Smooth muscle cell (in vitro differentiated cells): ENCODE measurements around the gene SRCIN1. TPM values are rescaled to one million over a fixed set of nuclear protein-coding genes. Genes with fewer than 3 reads are reported as not detected.

Source experiments
- DNase-seq: peaks from one replicate; lab custom pipeline; 2025; ENCODE audit not compliant: unreplicated experiment; lab: John Stamatoyannopoulos, UW
- H2AFZ ChIP-seq: fragments of 200-600 bp; sonication (generic); 2 replicates; pipeline ENCODE4 v1.6.0; 2016; ENCODE audit warnings: antibody characterized with exemption, low read depth, mild to moderate bottlenecking
- H3F3A ChIP-seq: fragments of 200-600 bp; sonication (generic); 2 replicates; pipeline ENCODE4 v1.6.0; 2017; ENCODE audit warnings: antibody characterized with exemption, low read depth
- H3K27ac ChIP-seq: fragments of 200-600 bp; sonication (generic); 2 replicates; pipeline ENCODE4 v1.5.1; 2016; ENCODE audit warnings: low read depth, mild to moderate bottlenecking
- H3K27me3 ChIP-seq: fragments of 200-600 bp; sonication (generic); 2 replicates; pipeline ENCODE4 v1.6.1; 2016; ENCODE audit warnings: low read depth, mild to moderate bottlenecking
- H3K36me3 ChIP-seq: fragments of 200-600 bp; sonication (generic); 2 replicates; pipeline ENCODE4 v1.5.1; 2016; ENCODE audit warnings: low read depth
- H3K4me1 ChIP-seq: fragments of 200-600 bp; sonication (generic); 2 replicates; pipeline ENCODE4 v1.5.1; 2016; ENCODE audit warnings: low read depth
- H3K4me2 ChIP-seq: fragments of 200-600 bp; sonication (generic); 2 replicates; pipeline ENCODE4 v1.6.0; 2016; ENCODE audit warnings: mild to moderate bottlenecking
- H3K4me3 ChIP-seq: fragments of 200-600 bp; sonication (generic); 2 replicates; pipeline ENCODE4 v1.5.1; 2016; ENCODE audit warnings: mild to moderate bottlenecking
- H3K79me2 ChIP-seq: fragments of 200-600 bp; sonication (generic); 2 replicates; pipeline ENCODE4 v1.6.0; 2016; ENCODE audit warnings: low read depth, mild to moderate bottlenecking
- H3K9ac ChIP-seq: fragments of 200-600 bp; sonication (generic); 2 replicates; pipeline ENCODE4 v1.6.0; 2016; ENCODE audit warnings: low read depth
- H3K9me3 ChIP-seq: fragments of 200-600 bp; sonication (generic); replicated peaks from 2 replicates; pipeline ENCODE4 v1.5.1; 2016; ENCODE audit warnings: low read depth
- H4K20me1 ChIP-seq: fragments of 200-600 bp; sonication (generic); 2 replicates; pipeline ENCODE4 v1.6.0; 2016; ENCODE audit warnings: low read depth
- CTCF ChIP-seq: fragments of 200-600 bp; sonication (generic); IDR thresholded peaks from 2 replicates; pipeline ENCODE4 v1.5.1; 2017; ENCODE audit warnings: borderline replicate concordance, mild to moderate bottlenecking, antibody characterized with exemption; ENCODE audit not compliant: insufficient read depth, poor library complexity, severe bottlenecking
- WGBS: methylation state at CpG from one replicate; pipeline ENCODE4 v1.1.7; 2016; ENCODE audit warnings: low lambda C conversion rate; 5-methylcytosine and 5-hydroxymethylcytosine counted together
- polyA plus RNA-seq: library from polyadenylated mRNA; unstranded; fragments of >200 nt; fragmentation: Nextera tagmentation; extraction: Ambion mirVana; gene quantifications from 2 replicates; pipeline ENCODE4 v1.2.1, GENCODE V29; 2016
- total RNA-seq: library from RNA; depleted of rRNA; stranded (reverse); fragments of >200 nt; gene quantifications from 2 replicates; pipeline ENCODE4 v1.2.3, GENCODE V29; 2014

The SRCIN1 gene
- total and polyA plus RNA-seq, 2 experiments from 2014 or later = 0.16 to 0.90 TPM

GRCh38 chr17:38613525-38613980 is 7.8 kb upstream of the SRCIN1 start:
- H3F3A ChIP-seq = no peaks in the 10 kb centered on the region
- H3K36me3 ChIP-seq = no peaks in the 10 kb centered on the region
- no peaks in the 10 kb centered on the region for H4K20me1 ChIP-seq
- H3K4me2 ChIP-seq = no peak overlapping the region
- H3K4me3 ChIP-seq = no peak overlapping the region
- WGBS = 97% methylated on average over 2 of the region's 2 CpGs
- H3K4me1 ChIP-seq = no peaks in the 10 kb centered on the region
- no peak for DNase-seq
- H3K9ac ChIP-seq = no peak overlapping the region
- H3K79me2 ChIP-seq = no peaks in the 10 kb centered on the region
- no peak overlapping the region for H3K27ac ChIP-seq
- no peak for TF ChIP-seq CTCF
- H2AFZ ChIP-seq = no peak overlapping the region
- H3K27me3 ChIP-seq = peaks cover 25% of the 10 kb centered on the region
- no peaks in the 10 kb centered on the region for H3K9me3 ChIP-seq

- H3K4me3 ChIP-seq = no peak overlapping the region
- peaks cover 41% of the 10 kb centered on the region for H3K27me3 ChIP-seq
- no peak overlapping the region for H2AFZ ChIP-seq
- 96% methylated on average over 6 of the region's 6 CpGs for WGBS
- no peaks in the 10 kb centered on the region for H3K36me3 ChIP-seq
- no peak overlapping the region for H3K27ac ChIP-seq
- no peak for DNase-seq
- no peak overlapping the region for H3K4me2 ChIP-seq
- TF ChIP-seq CTCF = no peak
- H3K9ac ChIP-seq = no peak overlapping the region
- H3K4me1 ChIP-seq = no peaks in the 10 kb centered on the region
- no peaks in the 10 kb centered on the region for H3F3A ChIP-seq
- H3K9me3 ChIP-seq = no peaks in the 10 kb centered on the region
- H3K79me2 ChIP-seq = no peaks in the 10 kb centered on the region
- no peaks in the 10 kb centered on the region for H4K20me1 ChIP-seq
Observed at GRCh38 chr17:38611872-38612376, 6.2 kb upstream of the SRCIN1 start.

- Histone ChIP-seq H3K9me3 (no peaks in the 10 kb centered on the region), H3F3A (no peaks in the 10 kb centered on the region), H3K27me3 (peaks cover 48% of the 10 kb centered on the region), H3K4me3 (no peak overlapping the region), H3K36me3 (no peaks in the 10 kb centered on the region), H3K79me2 (no peaks in the 10 kb centered on the region), H3K4me1 (no peaks in the 10 kb centered on the region), H3K9ac (no peak overlapping the region), H3K4me2 (no peak overlapping the region), H3K27ac (no peak overlapping the region), H2AFZ (no peak overlapping the region), H4K20me1 (no peaks in the 10 kb centered on the region)
- 94% methylated on average over 11 of the region's 11 CpGs for WGBS
- DNase-seq = no peak
- TF ChIP-seq CTCF = no peak
Observed at GRCh38 chr17:38611070-38611786, 5.5 kb upstream of the SRCIN1 start.
